Measurements from ENCODE around the gene LAMTOR3. TPM values are rescaled to one million over a fixed set of nuclear protein-coding genes. Genes with fewer than 3 reads are reported as not detected.

Gene LAMTOR3
- total and polyA plus RNA-seq, 4 donors: 13.5 to 26.3 (median 19.8) TPM

- H3K4me3 ChIP-seq (ENCODE audit: low read depth in 1 of 3, low read length in 3 of 3): no peak overlapping the region
- H3K27me3 ChIP-seq (ENCODE audit: control insufficient read depth in 4 of 4, insufficient read depth in 4 of 4, low read length in 3 of 4): peaks cover 0 to 2% (median 0%) of the 10 kb centered on the region in 4 donors
- 62% methylated on average over 3 of the region's 3 CpGs for WGBS
- no peak overlapping the region for H3K9ac ChIP-seq (ENCODE audit: low read depth in 1 of 2, low read length in 2 of 2)
- H3K9me3 ChIP-seq (ENCODE audit: control insufficient read depth in 4 of 4, low read length in 3 of 4): no peaks in the 10 kb centered on the region
- no peak for DNase-seq (ENCODE audit: low spot score)
- no peak overlapping the region for H3K27ac ChIP-seq (ENCODE audit: low read depth in 1 of 2, low read length in 2 of 2)
- H3K36me3 ChIP-seq (ENCODE audit: control insufficient read depth in 4 of 4, insufficient read depth in 3 of 4, low read depth in 1 of 4, low read length in 3 of 4): no peaks in the 10 kb centered on the region
- no peaks in the 10 kb centered on the region for H3K4me1 ChIP-seq (ENCODE audit: control insufficient read depth in 4 of 4, insufficient read depth in 4 of 4, low read length in 3 of 4)
- TF ChIP-seq RAD21 (IDR thresholded peaks at IDR 0.05): no peak
- TF ChIP-seq NR2F2 (IDR thresholded peaks at IDR 0.05): no peak
- TF ChIP-seq ZBTB33 (IDR thresholded peaks at IDR 0.05): no peak
- TF ChIP-seq, protein P1, sequence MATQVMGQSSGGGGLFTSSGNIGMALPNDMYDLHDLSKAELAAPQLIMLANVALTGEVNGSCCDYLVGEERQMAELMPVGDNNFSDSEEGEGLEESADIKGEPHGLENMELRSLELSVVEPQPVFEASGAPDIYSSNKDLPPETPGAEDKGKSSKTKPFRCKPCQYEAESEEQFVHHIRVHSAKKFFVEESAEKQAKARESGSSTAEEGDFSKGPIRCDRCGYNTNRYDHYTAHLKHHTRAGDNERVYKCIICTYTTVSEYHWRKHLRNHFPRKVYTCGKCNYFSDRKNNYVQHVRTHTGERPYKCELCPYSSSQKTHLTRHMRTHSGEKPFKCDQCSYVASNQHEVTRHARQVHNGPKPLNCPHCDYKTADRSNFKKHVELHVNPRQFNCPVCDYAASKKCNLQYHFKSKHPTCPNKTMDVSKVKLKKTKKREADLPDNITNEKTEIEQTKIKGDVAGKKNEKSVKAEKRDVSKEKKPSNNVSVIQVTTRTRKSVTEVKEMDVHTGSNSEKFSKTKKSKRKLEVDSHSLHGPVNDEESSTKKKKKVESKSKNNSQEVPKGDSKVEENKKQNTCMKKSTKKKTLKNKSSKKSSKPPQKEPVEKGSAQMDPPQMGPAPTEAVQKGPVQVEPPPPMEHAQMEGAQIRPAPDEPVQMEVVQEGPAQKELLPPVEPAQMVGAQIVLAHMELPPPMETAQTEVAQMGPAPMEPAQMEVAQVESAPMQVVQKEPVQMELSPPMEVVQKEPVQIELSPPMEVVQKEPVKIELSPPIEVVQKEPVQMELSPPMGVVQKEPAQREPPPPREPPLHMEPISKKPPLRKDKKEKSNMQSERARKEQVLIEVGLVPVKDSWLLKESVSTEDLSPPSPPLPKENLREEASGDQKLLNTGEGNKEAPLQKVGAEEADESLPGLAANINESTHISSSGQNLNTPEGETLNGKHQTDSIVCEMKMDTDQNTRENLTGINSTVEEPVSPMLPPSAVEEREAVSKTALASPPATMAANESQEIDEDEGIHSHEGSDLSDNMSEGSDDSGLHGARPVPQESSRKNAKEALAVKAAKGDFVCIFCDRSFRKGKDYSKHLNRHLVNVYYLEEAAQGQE (IDR thresholded peaks at IDR 0.05): no peak
- no peak for TF ChIP-seq YY1 (IDR thresholded peaks at IDR 0.05)
- TF ChIP-seq ATF3 (IDR thresholded peaks at IDR 0.05): no peak
- TF ChIP-seq EGR1 (IDR thresholded peaks at IDR 0.05; ENCODE audit: low read depth in 2 of 2): no peak
- TF ChIP-seq GABPA (IDR thresholded peaks at IDR 0.05 in 1 of 2, conservative IDR thresholded peaks at IDR 0.05 in 1 of 2): no peak
- TF ChIP-seq SP1 (IDR thresholded peaks at IDR 0.05): no peak
- TF ChIP-seq FOXA1 (IDR thresholded peaks at IDR 0.05): no peak
- no peak for TF ChIP-seq RXRA (IDR thresholded peaks at IDR 0.05)
- no peak for TF ChIP-seq TAF1 (conservative IDR thresholded peaks at IDR 0.05)
- no peak for TF ChIP-seq JUND (IDR thresholded peaks at IDR 0.05)
- TF ChIP-seq MAX (IDR thresholded peaks at IDR 0.05): no peak
Measured at GRCh38 chr4:99863804-99864203, 30.4 kb downstream of the LAMTOR3 start.

GRCh38 chr4:99861120-99861905, 32.9 kb downstream of the LAMTOR3 start:
- H3K4me3 ChIP-seq (ENCODE audit: low read depth in 1 of 3, low read length in 3 of 3): no peak overlapping the region
- DNase-seq (ENCODE audit: low spot score): no peak
- no peaks in the 10 kb centered on the region for H3K4me1 ChIP-seq (ENCODE audit: control insufficient read depth in 4 of 4, insufficient read depth in 4 of 4, low read length in 3 of 4)
- no peak for TF ChIP-seq SP1 (IDR thresholded peaks at IDR 0.05)
- TF ChIP-seq ATF3 (IDR thresholded peaks at IDR 0.05): no peak
- no peak for TF ChIP-seq EGR1 (IDR thresholded peaks at IDR 0.05; ENCODE audit: low read depth in 2 of 2)
- TF ChIP-seq, protein P1 (IDR thresholded peaks at IDR 0.05): no peak
- no peak for TF ChIP-seq JUND (IDR thresholded peaks at IDR 0.05)
- TF ChIP-seq FOXA2 (IDR thresholded peaks at IDR 0.05): no peak
- no peak for TF ChIP-seq FOXA1 (IDR thresholded peaks at IDR 0.05)
- no peak for TF ChIP-seq MAX (IDR thresholded peaks at IDR 0.05)
- no peak for TF ChIP-seq HNF4G (IDR thresholded peaks at IDR 0.05)
- 44% methylated on average over 5 of the region's 5 CpGs for WGBS
- no peak overlapping the region for H3K9ac ChIP-seq (ENCODE audit: low read depth in 1 of 2, low read length in 2 of 2)
- no peak overlapping the region for H3K27ac ChIP-seq (ENCODE audit: low read depth in 1 of 2, low read length in 2 of 2)
- no peaks in the 10 kb centered on the region for H3K9me3 ChIP-seq (ENCODE audit: control insufficient read depth in 4 of 4, low read length in 3 of 4)
- peaks cover 0 to 2% (median 0%) of the 10 kb centered on the region in 4 donors for H3K27me3 ChIP-seq (ENCODE audit: control insufficient read depth in 4 of 4, insufficient read depth in 4 of 4, low read length in 3 of 4)
- no peaks in the 10 kb centered on the region for H3K36me3 ChIP-seq (ENCODE audit: control insufficient read depth in 4 of 4, insufficient read depth in 3 of 4, low read depth in 1 of 4, low read length in 3 of 4)

Data from liver (tissue), 9 donors.